Activated naive CD4-positive, alpha-beta T cell treated with Interleukin-2 at 50 U/mL for 16 hours (primary cell): ENCODE results near the gene NEK6.
A peak's percentile ranks its signal among the peaks of the same experiment; 100 is the strongest.

Experiments used
- DNase-seq: peaks from one replicate; pipeline ENCODE4 v3.0.0-alpha.2; 2020

Gene NEK6

GRCh38 chr9:124299515-124300090, 41.9 kb downstream of the NEK6 start:
- DNase-seq: no peak

- no peak for DNase-seq
These were observed 42.6 kb downstream of the NEK6 start for GRCh38 chr9:124300312-124300711.

DNA sequence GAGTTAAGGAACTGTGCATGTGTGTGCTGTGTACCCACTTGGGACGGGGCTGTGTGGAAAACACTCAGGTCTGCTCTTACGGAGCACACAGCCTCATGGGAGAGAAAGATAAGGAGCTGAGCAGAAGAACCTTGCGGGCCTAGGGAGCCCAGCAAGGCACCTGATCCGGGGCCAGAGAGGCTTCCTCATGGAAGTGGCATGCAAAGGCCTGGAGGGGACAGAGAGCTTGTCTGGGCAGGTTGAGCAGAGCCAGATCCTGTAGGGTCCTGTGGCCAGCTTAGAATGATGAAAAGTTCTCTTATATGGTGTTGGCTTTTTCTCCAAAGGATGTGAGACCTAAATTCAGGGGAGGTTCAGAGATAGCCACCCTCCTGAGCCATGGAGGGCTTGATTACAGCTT, 45.2 kb downstream of the NEK6 start:
- no peak for DNase-seq

DNA sequence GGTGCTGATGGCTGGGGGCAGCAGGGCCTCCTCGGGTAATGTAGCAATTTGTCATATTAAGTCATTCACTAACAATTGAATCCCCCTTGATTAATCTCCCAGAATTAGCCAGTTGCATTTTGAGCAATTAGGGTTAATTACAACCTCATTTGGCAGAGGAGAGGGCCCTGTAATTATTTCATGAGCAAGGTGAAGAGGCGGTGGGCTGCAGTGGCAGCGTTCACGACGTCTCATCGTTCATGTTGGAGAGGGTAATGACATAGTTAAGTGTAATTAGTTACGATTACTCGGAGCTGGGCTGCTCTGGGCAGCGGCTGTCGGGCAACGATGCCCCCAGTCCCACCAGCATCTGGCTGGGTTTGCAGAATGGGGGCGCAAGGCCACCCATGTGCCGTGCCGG, 46.0 kb downstream of the NEK6 start:
- DNase-seq: no peak

GRCh38 chr9:124304285-124304684, 46.5 kb downstream of the NEK6 start:
- DNase-seq: no peak

DNA sequence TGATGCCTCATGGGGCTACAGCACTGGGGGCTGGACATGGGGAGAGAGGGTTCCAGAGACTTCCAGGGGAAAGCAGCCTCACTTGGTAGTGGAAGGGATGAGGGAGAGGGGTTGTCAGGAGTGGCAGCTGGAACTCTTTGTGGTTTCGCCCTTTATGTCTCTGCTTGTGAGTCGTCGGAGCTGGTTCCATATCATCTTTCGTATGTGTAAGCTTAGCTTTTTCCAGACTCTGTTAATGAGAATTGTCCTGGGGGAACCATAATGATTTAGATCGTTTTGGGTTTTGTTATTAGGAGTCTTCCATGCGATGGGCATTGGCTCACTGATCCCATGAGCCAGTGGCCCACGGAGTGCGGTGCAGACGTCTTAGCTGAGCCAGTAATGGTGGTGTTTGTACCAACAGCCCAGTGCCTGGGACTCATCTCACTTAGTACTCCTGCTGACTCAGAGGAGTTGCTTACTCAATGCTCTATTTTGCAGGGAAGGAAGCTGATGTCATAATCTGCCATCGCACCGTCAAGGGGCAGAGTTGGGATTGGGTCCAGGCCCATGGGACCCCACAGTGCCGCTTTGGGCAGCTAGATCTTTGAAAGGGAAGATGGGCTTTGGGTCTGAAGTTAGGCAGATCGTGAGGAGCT, 48.5 kb downstream of the NEK6 start:
- no peak for DNase-seq

- DNase-seq: no peak
These were observed 49.8 kb downstream of the NEK6 start for GRCh38 chr9:124307379-124308030.

GRCh38 chr9:124308606-124309491, 51.1 kb downstream of the NEK6 start:
- no peak for DNase-seq

DNA sequence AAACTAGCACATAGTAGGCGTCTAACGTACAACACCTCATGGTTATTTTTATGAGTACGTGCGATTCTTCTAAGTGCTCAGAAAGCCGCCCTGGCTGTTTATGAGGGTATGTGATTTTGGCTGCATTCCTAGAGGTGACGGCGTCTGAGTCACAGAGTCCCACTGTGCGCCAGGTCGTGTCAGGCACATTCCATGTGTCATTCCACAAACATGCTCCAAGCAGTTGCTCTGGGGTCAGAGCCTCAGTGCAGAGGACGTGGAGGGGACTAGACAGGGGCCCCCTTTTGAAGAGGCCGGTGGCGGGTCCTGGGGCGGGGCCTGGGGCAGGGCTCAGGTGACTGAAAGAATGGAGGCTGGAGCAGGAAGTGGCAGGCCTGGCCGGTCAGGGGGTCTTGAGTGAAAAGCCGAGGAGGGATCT, 51.9 kb downstream of the NEK6 start:
- no peak for DNase-seq

DNA sequence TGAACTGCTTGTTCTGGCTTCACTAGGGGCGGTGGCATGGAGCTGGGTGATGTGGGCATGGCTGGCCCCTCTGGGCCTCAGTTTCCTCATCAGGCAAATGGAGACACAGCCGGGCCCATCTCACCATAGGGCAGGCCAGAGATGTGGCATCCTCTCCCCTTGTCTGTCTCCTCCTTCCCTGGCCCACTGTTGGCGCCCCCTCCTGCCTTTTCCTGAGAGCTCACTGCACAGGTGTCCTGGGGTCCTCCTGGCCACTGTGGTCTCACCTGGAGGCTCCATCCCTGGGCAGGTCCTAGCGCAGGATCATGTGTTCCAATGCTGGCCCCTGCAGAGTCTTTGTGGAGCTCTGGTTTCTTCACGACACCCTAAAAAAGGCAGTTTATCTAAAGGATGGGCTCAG, 53.5 kb downstream of the NEK6 start:
- DNase-seq: no peak

DNA sequence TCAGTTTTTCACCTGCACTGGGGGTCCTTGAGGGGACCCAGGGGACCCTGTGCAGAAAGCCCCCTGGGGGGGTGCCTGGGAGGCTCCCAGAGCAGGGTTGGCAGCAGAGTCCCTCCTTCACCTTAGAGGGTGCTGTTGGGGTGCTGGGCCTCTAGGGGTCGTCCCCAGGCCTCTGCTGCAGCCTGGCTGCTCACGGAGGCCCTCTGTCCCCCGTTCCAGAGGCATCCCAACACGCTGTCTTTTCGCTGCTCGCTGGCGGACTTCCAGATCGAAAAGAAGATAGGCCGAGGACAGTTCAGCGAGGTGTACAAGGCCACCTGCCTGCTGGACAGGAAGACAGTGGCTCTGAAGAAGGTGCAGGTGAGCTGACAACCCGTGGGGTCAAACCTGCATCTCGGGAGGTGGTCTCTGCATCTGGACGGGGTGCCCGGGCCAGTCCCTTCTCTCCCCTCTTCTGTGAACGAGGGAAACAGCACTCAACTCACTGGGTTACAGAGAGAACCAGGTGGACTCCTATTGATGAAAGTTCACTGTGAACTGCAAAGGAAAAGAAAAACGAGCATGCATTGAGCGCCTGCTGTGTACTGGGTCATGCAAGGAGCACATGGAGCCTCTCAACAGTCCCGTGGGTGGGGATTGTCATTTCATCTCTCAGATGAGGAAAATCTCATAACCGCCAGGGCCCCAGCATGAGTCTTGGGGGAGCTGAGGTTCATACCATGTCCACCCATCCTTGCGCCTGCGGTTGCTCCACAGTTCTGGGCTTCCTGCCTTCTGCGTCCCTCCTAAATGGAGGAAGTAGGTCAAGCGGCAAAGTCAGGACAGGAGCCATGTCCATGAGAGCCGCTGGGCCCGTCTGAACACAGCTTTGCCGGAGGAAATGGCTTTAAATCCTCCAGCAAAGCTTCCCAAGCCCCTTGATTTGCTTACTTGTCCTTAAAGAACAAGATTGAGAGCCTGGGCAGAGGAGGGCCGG, 54.8 kb downstream of the NEK6 start:
- DNase-seq: no peak

DNA sequence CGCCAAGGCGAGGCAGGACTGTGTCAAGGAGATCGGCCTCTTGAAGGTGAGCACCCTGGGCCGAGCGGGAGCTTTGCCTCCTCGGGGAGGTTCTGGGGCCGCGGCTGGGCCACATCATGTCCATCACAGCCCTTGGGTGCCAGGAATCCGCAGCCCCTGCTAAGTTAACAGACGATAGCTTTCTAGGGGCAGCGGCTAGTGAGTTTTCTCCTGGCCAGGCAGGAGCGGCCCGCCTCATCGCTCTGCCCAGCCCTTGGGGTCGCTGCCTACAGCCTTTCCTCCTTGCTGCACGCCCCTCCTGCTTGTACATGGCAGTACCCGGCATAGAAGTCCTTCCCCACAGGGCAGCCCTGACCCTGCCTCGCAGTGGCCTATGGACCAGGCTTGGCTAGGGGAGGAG, 56.2 kb downstream of the NEK6 start:
- DNase-seq: no peak

- DNase-seq: no peak
These were observed 58.1 kb downstream of the NEK6 start for GRCh38 chr9:124315882-124316281.

DNA sequence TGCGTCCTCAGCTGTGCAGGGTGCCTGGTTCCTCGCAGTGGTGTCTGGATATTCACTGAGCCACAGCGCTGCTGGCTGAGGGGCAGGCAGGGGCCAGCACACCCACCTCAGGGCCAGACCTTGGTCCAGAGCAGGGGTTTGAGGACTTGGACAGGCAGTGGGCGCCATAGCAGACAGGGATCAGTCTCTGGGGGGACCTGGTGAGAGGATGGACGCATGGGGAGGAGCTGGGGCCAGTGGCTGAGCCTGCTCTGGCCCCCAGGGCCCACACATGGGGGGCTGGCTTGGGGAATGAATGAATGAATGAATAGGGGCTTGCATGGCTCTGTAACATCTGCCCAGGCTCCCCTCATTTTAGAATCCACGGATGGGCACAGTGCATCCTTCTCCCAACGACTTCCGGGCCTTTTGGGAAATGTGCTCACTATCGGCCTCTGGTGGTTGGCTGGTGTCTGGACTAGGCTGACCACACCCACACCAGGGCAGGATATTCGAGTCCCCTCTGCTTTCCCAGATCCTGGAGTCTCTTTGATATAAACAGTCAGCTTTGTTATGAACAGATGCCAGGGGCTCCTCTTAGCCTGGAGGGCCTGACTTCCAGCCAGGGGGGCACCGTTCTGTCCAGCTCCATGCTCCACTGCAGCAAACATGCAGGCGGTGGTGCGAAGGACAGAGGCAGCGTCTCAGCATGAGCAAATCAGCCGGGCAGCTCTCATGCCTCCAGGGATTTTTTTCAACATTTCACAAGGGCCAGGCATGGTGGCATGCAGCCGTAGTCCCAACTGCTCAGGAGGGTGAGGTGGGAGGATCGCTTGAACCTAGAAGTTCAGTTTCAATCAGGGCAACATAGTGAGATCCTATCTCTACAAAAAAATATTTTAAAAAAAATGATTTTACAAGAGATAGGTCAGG, 62.6 kb downstream of the NEK6 start:
- peak; percentile 52 for DNase-seq

- DNase-seq: no peak
These were observed 63.7 kb downstream of the NEK6 start for GRCh38 chr9:124321416-124321815.

- no peak for DNase-seq
These were observed 64.2 kb downstream of the NEK6 start for GRCh38 chr9:124321935-124322334.

DNA sequence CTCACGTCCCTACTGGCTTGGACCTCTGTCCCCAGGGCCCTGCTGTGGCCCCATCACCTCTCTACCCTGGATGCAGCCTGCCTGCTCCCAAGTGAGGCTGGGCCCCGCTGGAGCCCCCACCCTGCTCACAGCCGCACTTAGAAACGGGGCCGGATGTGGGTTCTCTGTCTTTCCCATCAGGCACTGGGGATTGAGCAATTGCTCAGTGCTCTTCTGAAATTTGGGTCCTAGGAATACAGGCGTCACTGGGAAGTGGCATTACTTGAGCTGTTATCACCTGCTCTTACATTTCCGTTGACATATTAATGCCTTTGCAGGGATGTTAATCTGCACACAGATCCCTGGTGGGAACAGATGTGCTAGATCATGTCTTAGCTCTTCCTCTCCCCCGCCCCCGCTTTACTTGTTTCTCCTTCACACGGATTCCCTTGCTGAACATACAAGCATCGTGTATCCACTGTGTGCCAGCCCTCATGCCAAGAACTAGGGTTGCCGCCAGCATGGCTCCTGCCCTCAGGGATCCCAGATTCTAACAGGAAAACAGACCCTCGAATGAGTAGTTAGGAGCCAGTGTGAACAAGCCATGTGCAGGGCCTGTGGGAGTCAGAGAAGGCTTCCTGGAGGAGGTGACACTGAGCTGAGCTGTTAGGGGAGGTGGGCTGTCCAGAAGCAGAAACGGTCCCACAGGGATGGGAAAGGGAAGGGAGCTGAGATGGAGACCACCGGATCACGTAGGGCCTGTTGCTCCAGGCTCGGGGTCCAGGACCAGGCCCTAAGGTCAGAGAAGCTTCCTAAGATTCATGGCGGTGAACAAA, 65.1 kb downstream of the NEK6 start:
- DNase-seq: no peak

GRCh38 chr9:124323904-124324303, 66.2 kb downstream of the NEK6 start:
- no peak for DNase-seq

- DNase-seq: no peak
These were observed 68.1 kb downstream of the NEK6 start for GRCh38 chr9:124325816-124326215.

DNA sequence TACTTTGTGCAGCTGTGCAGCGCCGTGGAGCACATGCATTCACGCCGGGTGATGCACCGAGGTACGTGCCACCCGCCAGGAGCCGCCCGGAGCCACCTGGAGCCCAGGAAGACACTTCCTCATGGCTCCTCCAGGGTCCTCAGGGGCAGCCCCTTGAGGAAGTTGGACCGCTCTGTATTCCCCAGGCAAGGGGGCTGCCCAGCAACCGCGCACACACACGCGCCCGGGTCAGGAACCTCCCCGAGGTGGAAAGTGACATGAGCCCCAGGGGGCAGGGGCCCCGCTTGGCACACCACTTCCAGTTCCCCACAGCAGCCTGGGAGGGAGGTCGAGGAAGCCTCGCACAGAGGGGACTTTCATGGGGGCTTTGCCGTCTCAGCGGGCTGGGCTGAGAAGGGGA, 68.6 kb downstream of the NEK6 start:
- DNase-seq: no peak
